Endothelial cell (in vitro differentiated cells): Measurements from ENCODE around the gene VAPA. TPM values are rescaled to one million over a fixed set of nuclear protein-coding genes. Genes with fewer than 3 reads are reported as not detected.
A peak's percentile ranks its signal among the peaks of the same experiment; 100 is the strongest.

Source experiments
- DNase-seq: peaks from one replicate; pipeline ENCODE4 v3.0.0; 2021; ENCODE audit warnings: low spot score
- H3K27ac Mint-ChIP-seq: one replicate; pipeline ENCODE4 v1.8.0; 2021; ENCODE audit warnings: mixed read lengths, inconsistent platforms; ENCODE audit not compliant: unreplicated experiment
- H3K27me3 Mint-ChIP-seq: one replicate; pipeline ENCODE4 v1.8.0; 2021; ENCODE audit warnings: mild to moderate bottlenecking, moderate library complexity, mixed read lengths, inconsistent platforms; ENCODE audit not compliant: unreplicated experiment
- H3K36me3 Mint-ChIP-seq: one replicate; pipeline ENCODE4 v1.8.0; 2021; ENCODE audit warnings: mild to moderate bottlenecking, low read depth, mixed read lengths, inconsistent platforms; ENCODE audit not compliant: unreplicated experiment
- H3K4me1 Mint-ChIP-seq: one replicate; pipeline ENCODE4 v1.8.0; 2021; ENCODE audit warnings: mild to moderate bottlenecking, mixed read lengths, inconsistent platforms; ENCODE audit not compliant: unreplicated experiment
- H3K4me3 Mint-ChIP-seq: one replicate; pipeline ENCODE4 v1.8.0; 2021; ENCODE audit warnings: mild to moderate bottlenecking, mixed read lengths, inconsistent platforms; ENCODE audit not compliant: unreplicated experiment
- H3K9me3 Mint-ChIP-seq: one replicate; pipeline ENCODE4 v1.8.0; 2021; ENCODE audit warnings: mixed read lengths, inconsistent platforms; ENCODE audit not compliant: unreplicated experiment
- CTCF ChIP-seq: fragments of 200-600 bp; sonication (generic); IDR thresholded peaks from one replicate; pipeline ENCODE4 v1.5.0; 2021; ENCODE audit warnings: antibody characterized with exemption; ENCODE audit not compliant: unreplicated experiment
- total RNA-seq: library from RNA; stranded (reverse); fragmentation: NEBNext Ultra II Directional; extraction: Animal tissue kit (Norgen Biotek cat#: 25700); gene quantifications from one replicate; pipeline ENCODE4 v1.2.1, GENCODE V29; 2021; ENCODE audit not compliant: unreplicated experiment

The VAPA gene
- total RNA-seq, 1 donor from 2014 or later = 180 TPM

DNA sequence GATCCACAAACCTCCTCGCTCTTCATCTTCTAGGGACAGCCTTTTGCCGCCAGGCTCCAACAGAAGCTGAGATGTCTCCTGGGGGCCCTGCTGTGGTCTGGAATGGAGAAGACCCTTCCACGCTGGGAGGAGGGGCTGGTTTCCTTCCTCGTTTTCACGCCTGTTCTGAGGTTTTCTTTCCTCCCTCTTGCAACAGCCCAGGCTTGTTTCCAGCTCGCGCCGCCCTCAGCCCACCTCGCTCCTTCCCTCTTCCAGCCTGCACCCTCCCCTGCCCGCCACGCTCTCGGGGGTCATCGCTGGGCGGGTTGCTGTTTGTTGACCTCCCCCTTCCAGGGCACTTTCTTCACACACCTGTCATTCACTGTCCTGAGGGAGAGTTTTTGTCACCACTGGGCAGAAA, 55.4 kb downstream of the VAPA start:
- H3K9me3 Mint-ChIP-seq = no peaks in the 10 kb centered on the region
- H3K4me1 Mint-ChIP-seq = peaks cover 55% of the 10 kb centered on the region
- peaks cover 7% of the 10 kb centered on the region for H3K36me3 Mint-ChIP-seq
- H3K27me3 Mint-ChIP-seq = peaks cover 5% of the 10 kb centered on the region
- no peak for TF ChIP-seq CTCF
- no peak for DNase-seq
- no peak overlapping the region for H3K4me3 Mint-ChIP-seq
- peak overlapping the region; percentile 93 for H3K27ac Mint-ChIP-seq

GRCh38 chr18:9971313-9971920, 57.6 kb downstream of the VAPA start:
- Mint-ChIP-seq H3K27ac (no peak overlapping the region), H3K36me3 (peaks cover 10% of the 10 kb centered on the region), H3K4me3 (no peak overlapping the region), H3K27me3 (peaks cover 5% of the 10 kb centered on the region), H3K9me3 (peaks cover 5% of the 10 kb centered on the region), H3K4me1 (peaks cover 41% of the 10 kb centered on the region)
- peak; percentile 97 for TF ChIP-seq CTCF
- DNase-seq = peak; percentile 80

DNA sequence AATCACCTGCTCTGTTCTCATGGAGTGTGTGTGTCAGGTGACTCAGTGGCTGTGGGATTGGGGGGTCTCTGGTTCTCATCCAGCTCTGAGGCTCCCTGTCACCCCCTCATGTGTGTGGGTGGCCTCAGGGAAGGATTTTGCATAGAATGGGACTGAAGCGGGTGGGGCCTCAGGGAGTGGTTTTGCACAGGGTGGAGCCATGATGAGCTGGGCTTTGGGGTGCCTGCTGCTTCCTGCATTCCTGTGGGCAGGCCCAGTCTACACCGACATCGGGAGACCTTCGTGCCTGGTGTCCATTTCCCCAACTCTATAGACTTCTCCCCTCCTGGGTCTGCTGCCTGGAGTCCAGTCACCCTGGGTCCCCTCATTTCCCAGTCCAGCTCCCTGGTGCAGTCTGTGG, 59.7 kb downstream of the VAPA start:
- Mint-ChIP-seq H3K4me3 (no peak overlapping the region), H3K36me3 (peaks cover 3% of the 10 kb centered on the region), H3K4me1 (peaks cover 24% of the 10 kb centered on the region), H3K27me3 (peaks cover 4% of the 10 kb centered on the region), H3K27ac (no peak overlapping the region), H3K9me3 (peaks cover 5% of the 10 kb centered on the region)
- TF ChIP-seq CTCF = no peak
- no peak for DNase-seq

DNA sequence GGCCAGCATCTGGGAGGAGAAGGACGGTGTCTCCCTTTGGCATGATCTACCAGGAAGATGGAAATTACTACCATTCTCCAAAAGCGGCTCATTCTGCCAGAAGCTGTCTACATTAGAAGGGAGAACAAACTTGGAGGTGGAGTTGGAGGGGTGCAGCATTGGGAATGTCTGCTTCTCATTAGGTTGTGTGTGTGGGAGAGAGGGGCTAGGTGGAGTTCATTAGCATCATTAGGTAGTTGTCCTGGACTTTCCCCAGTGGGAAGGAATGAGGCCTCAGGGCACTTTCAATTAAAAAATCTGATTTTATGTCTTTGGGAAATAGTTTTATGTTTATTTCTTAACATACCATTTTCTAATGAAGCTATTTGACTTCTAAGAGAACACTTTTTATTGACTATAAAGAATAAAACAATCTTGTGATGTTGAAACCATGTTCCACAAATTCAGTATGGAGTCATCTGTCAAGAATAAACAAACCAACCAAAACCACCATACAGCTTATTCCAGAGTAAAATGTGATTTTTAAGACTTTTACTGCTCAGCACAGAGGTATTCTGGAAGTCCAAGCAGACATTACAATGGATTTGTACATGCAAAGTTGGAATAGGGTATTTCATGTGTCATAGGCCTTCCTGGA, 60.6 kb downstream of the VAPA start:
- Mint-ChIP-seq H3K9me3 (peaks cover 5% of the 10 kb centered on the region), H3K4me1 (peaks cover 15% of the 10 kb centered on the region), H3K27ac (no peak overlapping the region), H3K4me3 (no peak overlapping the region), H3K27me3 (peaks cover 4% of the 10 kb centered on the region), H3K36me3 (peaks cover 3% of the 10 kb centered on the region)
- TF ChIP-seq CTCF = no peak
- DNase-seq = no peak

GRCh38 chr18:9975658-9976057, 61.8 kb downstream of the VAPA start:
- Mint-ChIP-seq H3K9me3 (peaks cover 5% of the 10 kb centered on the region), H3K4me1 (peaks cover 7% of the 10 kb centered on the region), H3K27me3 (peaks cover 4% of the 10 kb centered on the region), H3K4me3 (no peak overlapping the region), H3K36me3 (peaks cover 3% of the 10 kb centered on the region), H3K27ac (no peak overlapping the region)
- DNase-seq = no peak
- no peak for TF ChIP-seq CTCF
